Measurements from ENCODE around the gene APOB. TPM values are rescaled to one million over a fixed set of nuclear protein-coding genes. Genes with fewer than 3 reads are reported as not detected.

Gene APOB
- polyA plus RNA-seq, 12 donors: 0.04 to 44.3 (median 0.15) TPM; not detected in 1

GRCh38 chr2:21020031-21020667 is 23.7 kb downstream of the APOB start:
- DNase-seq: no peak

GRCh38 chr2:21019678-21020021 is 24.2 kb downstream of the APOB start:
- DNase-seq: no peak

GRCh38 chr2:21019000-21019677 is 24.7 kb downstream of the APOB start:
- no peak for DNase-seq

GRCh38 chr2:21018290-21018689 is 25.6 kb downstream of the APOB start:
- no peak for DNase-seq

GRCh38 chr2:21017748-21018276 is 26.1 kb downstream of the APOB start:
- no peak for DNase-seq

- DNase-seq: no peak
These were observed 28.6 kb downstream of the APOB start for GRCh38 chr2:21015281-21015645.

GRCh38 chr2:21014364-21015280 is 29.3 kb downstream of the APOB start:
- no peak for DNase-seq

GRCh38 chr2:21013043-21013816 is 30.6 kb downstream of the APOB start:
- no peak for DNase-seq

- no peak for DNase-seq
These were observed 31.3 kb downstream of the APOB start for GRCh38 chr2:21012557-21012937.

- no peak for DNase-seq
These were observed 31.9 kb downstream of the APOB start for GRCh38 chr2:21011876-21012556.

GRCh38 chr2:21011453-21011852 is 32.4 kb downstream of the APOB start:
- DNase-seq: no peak

GRCh38 chr2:21010813-21011439 is 32.9 kb downstream of the APOB start:
- no peak for DNase-seq

GRCh38 chr2:21009662-21010225 is 34.1 kb downstream of the APOB start:
- DNase-seq: no peak

GRCh38 chr2:21008790-21009661 is 34.8 kb downstream of the APOB start:
- DNase-seq: no peak

- no peak for DNase-seq
These were observed 35.7 kb downstream of the APOB start for GRCh38 chr2:21008014-21008789.

- no peak for DNase-seq
These were observed 36.5 kb downstream of the APOB start for GRCh38 chr2:21007129-21008013.

GRCh38 chr2:21006423-21007128 is 37.3 kb downstream of the APOB start:
- no peak for DNase-seq

Measured in muscle of arm (tissue), 12 donors.